Measurements from ENCODE around the gene SOX8. TPM values are rescaled to one million over a fixed set of nuclear protein-coding genes. Genes with fewer than 3 reads are reported as not detected.
"Not testable (repeated sequence)": the region's sequence is repeated elsewhere in the genome, so short reads cannot be mapped to it uniquely, and the experiment has no call there.

Gene SOX8
- 1.0 TPM for total RNA-seq
- long read RNA-seq, partial matches to known transcripts, result 1 of 4 reads
- long read RNA-seq, other reads (novel, unspliced or antisense), result 0 of 4 reads

- DNase-seq (no peak), ATAC-seq (ENCODE audit: poor library complexity) (no peak)
- intact Hi-C loops (cut with DNase I), result no loop called here
These were observed at the start of gene SOX8 for GRCh38 chr16:981695-982144. TSS of gene SOX8 (plus strand) at chr16:981770. CDS start at chr16:981923, 153 bp downstream.

- ATAC-seq (ENCODE audit: poor library complexity), result no peak
- intact Hi-C loops (cut with DNase I), result no loop called here
- DNase-seq, result no peak
These were observed 48.7 kb upstream of the SOX8 start for GRCh38 chr16:932831-933330.

- no peak for DNase-seq
- intact Hi-C loops (cut with DNase I), result no loop called here
- no peak for ATAC-seq (ENCODE audit: poor library complexity)
These were observed 48.0 kb upstream of the SOX8 start for GRCh38 chr16:933581-933980.

- intact Hi-C loops (cut with DNase I), result no loop called here
- no peak for ATAC-seq (ENCODE audit: poor library complexity)
- no peak for DNase-seq
These were observed 47.4 kb upstream of the SOX8 start for GRCh38 chr16:934178-934577.

- ATAC-seq (ENCODE audit: poor library complexity) (no peak), DNase-seq (no peak)
- intact Hi-C loops (cut with DNase I), result no loop called here
These were observed 45.9 kb upstream of the SOX8 start for GRCh38 chr16:935684-936083.

- ATAC-seq (ENCODE audit: poor library complexity) (no peak), DNase-seq (no peak)
- intact Hi-C loops (cut with DNase I), result no loop called here
These were observed 44.3 kb upstream of the SOX8 start for GRCh38 chr16:937311-937710.

- intact Hi-C loops (cut with DNase I), result no loop called here
- DNase-seq (no peak), ATAC-seq (ENCODE audit: poor library complexity) (no peak)
These were observed 43.8 kb upstream of the SOX8 start for GRCh38 chr16:937723-938122.

- intact Hi-C loops (cut with DNase I), result no loop called here
- DNase-seq, result no peak
- no peak for ATAC-seq (ENCODE audit: poor library complexity)
These were observed 43.4 kb upstream of the SOX8 start for GRCh38 chr16:938136-938535.

- DNase-seq, result no peak
- ATAC-seq (ENCODE audit: poor library complexity), result no peak
- intact Hi-C loops (cut with DNase I), result no loop called here
These were observed 42.8 kb upstream of the SOX8 start for GRCh38 chr16:938752-939151.

- DNase-seq (no peak), ATAC-seq (ENCODE audit: poor library complexity) (no peak)
- intact Hi-C loops (cut with DNase I), result no loop called here
These were observed 42.3 kb upstream of the SOX8 start for GRCh38 chr16:939311-939710.

- DNase-seq, result no peak
- intact Hi-C loops (cut with DNase I), result no loop called here
- ATAC-seq (ENCODE audit: poor library complexity), result no peak
These were observed 41.6 kb upstream of the SOX8 start for GRCh38 chr16:939941-940340.

GRCh38 chr16:942436-943060 lies 39.0 kb upstream of the SOX8 start:
- intact Hi-C loops (cut with DNase I), result no loop called here
- ATAC-seq (ENCODE audit: poor library complexity), result no peak
- DNase-seq, result no peak

- intact Hi-C loops (cut with DNase I), result no loop called here
- no peak for DNase-seq
- no peak for ATAC-seq (ENCODE audit: poor library complexity)
These were observed 37.6 kb upstream of the SOX8 start for GRCh38 chr16:943971-944370.

GRCh38 chr16:945271-946047 lies 36.1 kb upstream of the SOX8 start:
- ATAC-seq (ENCODE audit: poor library complexity) (no peak), DNase-seq (no peak)
- intact Hi-C loops (cut with DNase I), result no loop called here

- ATAC-seq (ENCODE audit: poor library complexity), result no peak
- DNase-seq, result no peak
- intact Hi-C loops (cut with DNase I), result no loop called here
These were observed 35.5 kb upstream of the SOX8 start for GRCh38 chr16:946048-946395.

GRCh38 chr16:947255-947921 lies 34.2 kb upstream of the SOX8 start:
- intact Hi-C loops (cut with DNase I), result no loop called here
- DNase-seq, result no peak
- no peak for ATAC-seq (ENCODE audit: poor library complexity)

GRCh38 chr16:947922-948303 lies 33.7 kb upstream of the SOX8 start:
- DNase-seq; intact Hi-C loops (cut with DNase I); ATAC-seq (ENCODE audit: poor library complexity): not testable (repeated sequence)

GRCh38 chr16:948767-949166 lies 32.8 kb upstream of the SOX8 start:
- DNase-seq; ATAC-seq (ENCODE audit: poor library complexity); intact Hi-C loops (cut with DNase I): not testable (repeated sequence)

- DNase-seq, result peak; percentile 34
- ATAC-seq (ENCODE audit: poor library complexity); intact Hi-C loops (cut with DNase I): not testable (repeated sequence)
These were observed 30.6 kb upstream of the SOX8 start for GRCh38 chr16:950733-951573.

All from Right ventricle myocardium superior (tissue), 1 donor.